C4-2B (cell line): ENCODE measurements around the gene KIDINS220.
"Not testable (repeated sequence)": the region's sequence is repeated elsewhere in the genome, so short reads cannot be mapped to it uniquely, and the experiment has no call there.

Experiments
- H3K27ac ChIP-seq: fragments of 450-650 bp; 2 replicates; pipeline ENCODE4 v1.5.1; 2017
- CTCF ChIP-seq: fragments of 450-650 bp; conservative IDR thresholded peaks from 2 replicates; pipeline ENCODE4 v1.5.1; 2017; ENCODE audit warnings: mild to moderate bottlenecking
- ZFX ChIP-seq: fragments of 450-650 bp; IDR thresholded peaks from 2 replicates; pipeline ENCODE4 v1.6.1; 2017

The KIDINS220 gene

GRCh38 chr2:8750221-8750620 lies 87.2 kb downstream of the KIDINS220 start:
- TF ChIP-seq ZFX (no peak), CTCF (no peak)
- H3K27ac ChIP-seq, result no peak overlapping the region

GRCh38 chr2:8743261-8743660 lies 94.2 kb downstream of the KIDINS220 start:
- no peak for TF ChIP-seq ZFX
- TF ChIP-seq CTCF, result no peak
- H3K27ac ChIP-seq, result no peak overlapping the region

- no peak overlapping the region for H3K27ac ChIP-seq
- no peak for TF ChIP-seq ZFX
- TF ChIP-seq CTCF, result no peak
Measured at GRCh38 chr2:8740136-8740535, 97.3 kb downstream of the KIDINS220 start.

GRCh38 chr2:8737571-8738175 lies 99.7 kb downstream of the KIDINS220 start:
- H3K27ac ChIP-seq, result no peak overlapping the region
- no peak for TF ChIP-seq ZFX
- TF ChIP-seq CTCF, result no peak

GRCh38 chr2:8732601-8733000 lies 104.8 kb downstream of the KIDINS220 start:
- no peak overlapping the region for H3K27ac ChIP-seq
- TF ChIP-seq ZFX, result no peak
- no peak for TF ChIP-seq CTCF

- TF ChIP-seq ZFX (no peak), CTCF (no peak)
- H3K27ac ChIP-seq, result no peak overlapping the region
Measured at GRCh38 chr2:8729939-8730338, 107.5 kb downstream of the KIDINS220 start.

GRCh38 chr2:8729101-8729500 lies 108.3 kb downstream of the KIDINS220 start:
- not testable (repeated sequence) for H3K27ac ChIP-seq

GRCh38 chr2:8728305-8729015 lies 109.0 kb downstream of the KIDINS220 start:
- no peak for TF ChIP-seq ZFX
- no peak for TF ChIP-seq CTCF

More at GRCh38 chr2:8728305-8729015, 109.0 kb downstream of the KIDINS220 start:
- H3K27ac ChIP-seq, result no peak overlapping the region
